GM21526 (cell line): Measurements from ENCODE around the gene TOP3B.

Source experiments
- ATAC-seq: cut with Tn5 transposase; IDR thresholded peaks from one replicate; pipeline ENCODE4 v1.9.1; 2021; ENCODE audit warnings: moderate library complexity; ENCODE audit not compliant: unreplicated experiment, low FRiP score

The TOP3B gene

DNA sequence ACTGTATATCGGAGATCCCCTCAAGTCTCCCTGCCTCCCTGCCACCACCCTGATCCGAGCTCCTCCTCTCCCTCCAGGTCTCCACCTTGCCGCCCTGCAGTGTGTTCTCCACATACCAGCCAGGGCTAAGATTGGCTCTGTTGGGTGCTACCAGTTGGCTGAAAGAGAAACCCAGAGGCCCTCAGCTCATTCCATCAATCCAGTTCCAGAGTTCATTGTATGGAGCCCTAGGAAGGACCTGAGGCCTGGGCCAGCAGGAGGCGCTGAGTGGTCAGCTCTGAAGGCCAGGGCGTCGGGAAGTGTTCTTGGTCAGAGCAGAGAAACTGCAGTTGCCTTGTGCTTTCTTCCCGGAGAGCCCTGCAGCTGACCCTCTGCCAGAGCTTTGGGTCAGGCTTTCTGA, 2.2 kb upstream of the TOP3B start:
- no peak for ATAC-seq

DNA sequence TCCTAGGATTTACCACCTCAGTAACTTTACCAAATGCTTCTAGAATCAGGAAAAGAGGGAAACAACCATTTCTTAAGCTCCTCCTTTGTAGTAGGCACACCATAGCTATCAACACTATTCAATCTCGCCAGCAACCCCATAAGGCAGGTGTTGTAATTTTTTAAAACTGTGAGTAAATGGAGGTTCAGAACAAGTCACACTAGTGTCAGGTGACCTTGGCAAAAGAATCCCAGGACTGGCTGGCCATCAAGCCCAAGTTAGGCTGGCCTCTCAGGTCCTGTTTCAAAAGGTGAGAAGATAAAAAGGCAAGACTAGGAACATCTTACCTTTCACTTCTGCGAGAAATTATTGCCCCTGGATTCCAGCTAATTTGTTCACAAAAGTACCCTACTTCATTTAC, 713 bp downstream of the TOP3B start:
- no peak for ATAC-seq

DNA sequence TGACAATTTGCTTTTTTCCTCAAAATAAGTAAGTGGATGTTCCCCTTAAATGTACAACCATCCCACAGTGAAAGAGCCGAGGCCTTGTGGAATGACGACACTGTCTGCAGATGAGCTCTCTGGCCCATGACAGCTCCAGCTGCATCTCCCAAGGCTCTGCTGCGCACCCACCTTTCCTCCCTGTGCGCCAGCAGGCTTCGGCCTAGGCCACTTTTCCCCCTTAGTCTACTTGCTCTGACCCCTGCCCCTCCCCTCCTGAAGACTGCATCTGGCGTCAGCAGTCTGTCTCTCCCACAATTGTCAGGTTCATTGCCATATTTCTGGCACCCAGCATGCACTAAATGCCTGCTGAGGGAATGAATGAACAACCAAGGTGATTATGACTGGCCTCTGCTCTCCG, 2.0 kb downstream of the TOP3B start:
- ATAC-seq: no peak

DNA sequence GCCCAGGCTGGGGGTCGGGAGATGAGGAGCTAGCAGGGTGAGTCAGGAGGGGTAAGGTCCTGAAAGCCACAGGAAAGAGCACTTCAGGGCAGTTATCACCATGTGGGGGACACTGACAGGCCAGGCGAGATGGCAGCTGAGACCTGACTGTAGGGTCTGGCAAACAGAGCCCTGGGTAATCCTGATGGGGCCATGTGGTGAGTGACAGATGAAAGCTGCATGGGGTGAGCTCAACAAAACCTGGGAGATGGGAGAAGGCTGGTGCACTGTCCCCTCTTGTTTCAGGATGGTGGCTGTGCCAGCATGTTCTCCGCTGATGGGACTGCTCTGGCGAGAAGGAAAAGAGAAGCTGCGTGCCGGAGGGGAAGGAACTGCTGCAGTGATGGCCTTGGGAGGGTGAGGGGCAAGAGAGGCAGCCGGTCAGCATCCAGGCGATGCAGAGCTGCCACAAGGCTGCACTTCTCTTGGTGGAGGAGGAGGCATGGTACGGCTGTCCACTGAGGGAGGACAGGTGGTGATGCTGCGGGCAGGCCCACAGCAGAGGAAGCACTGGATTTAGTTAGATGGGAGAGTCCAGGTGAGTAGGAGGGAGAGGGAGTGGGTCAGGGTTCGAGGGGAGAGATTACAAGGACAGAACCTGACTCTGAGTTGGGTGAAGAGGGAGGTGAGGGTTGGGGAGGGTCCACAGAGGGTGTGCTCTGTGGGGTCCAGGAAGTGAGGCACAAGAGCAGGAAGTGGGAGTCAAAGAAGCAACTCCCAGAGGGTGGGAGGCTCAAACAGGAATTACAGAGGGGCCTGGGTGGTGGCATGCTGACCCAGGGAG, 3.8 kb downstream of the TOP3B start:
- no peak for ATAC-seq

DNA sequence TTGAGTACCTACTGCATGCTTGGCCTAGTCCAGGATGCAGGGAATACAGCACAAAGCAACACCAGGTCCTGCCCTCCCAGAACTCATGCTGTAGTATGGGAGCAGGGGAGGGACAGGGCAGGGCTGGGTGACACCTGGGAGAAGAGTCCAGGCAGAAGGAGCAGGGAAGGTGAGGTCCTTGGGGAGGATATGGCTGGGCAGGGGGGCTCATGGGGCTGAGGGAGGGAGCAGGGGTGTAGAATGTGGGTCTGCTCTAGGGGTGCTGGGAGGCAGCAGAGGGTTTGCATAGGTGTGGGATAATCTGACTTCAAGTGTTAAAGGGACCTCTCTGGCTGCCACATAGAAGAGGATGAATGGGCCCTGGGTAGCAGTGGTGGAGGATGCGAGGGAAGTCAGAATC, 4.8 kb downstream of the TOP3B start:
- no peak for ATAC-seq

DNA sequence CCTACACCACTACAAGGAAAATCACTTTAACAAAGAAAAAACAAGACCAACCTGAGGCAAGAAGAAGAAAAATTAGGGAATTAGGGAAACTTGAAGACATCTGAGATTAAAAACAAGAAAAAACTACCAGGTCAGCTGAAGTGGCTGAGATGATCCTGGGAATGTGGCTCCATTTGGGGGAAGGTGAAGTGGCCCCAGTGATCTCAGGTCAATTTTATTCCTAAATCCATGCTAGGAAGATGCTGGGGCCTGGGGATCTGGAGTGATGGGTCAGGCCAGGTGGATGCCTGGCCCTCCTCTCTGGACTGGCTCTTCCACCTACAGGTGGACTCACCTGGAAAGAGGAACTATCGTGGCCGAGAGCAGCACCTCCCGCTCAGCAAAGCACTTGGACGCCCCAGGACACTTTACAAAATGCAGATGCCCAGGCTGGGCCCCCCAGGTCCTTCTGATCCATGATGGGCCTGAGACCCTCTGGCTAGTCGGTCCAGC, 6.7 kb downstream of the TOP3B start:
- ATAC-seq: no peak

DNA sequence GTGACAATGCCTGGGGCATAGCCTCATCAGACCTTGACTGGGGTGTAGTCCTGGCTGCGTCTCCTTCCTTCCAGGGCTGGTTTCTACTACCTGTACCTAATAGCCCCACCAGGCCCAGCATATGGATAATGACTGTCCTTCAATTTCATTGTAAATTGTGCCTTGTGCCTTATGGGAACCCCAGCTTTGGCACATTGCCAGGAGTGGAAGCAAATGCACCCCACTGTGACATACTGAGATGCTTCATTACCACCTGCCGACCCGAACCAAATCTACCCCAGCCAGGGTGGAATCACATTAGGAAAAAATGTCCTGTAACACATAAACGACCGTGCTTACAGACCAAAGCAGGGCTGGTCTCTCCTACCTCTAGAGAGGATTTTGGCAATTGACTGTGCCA, 7.3 kb downstream of the TOP3B start:
- no peak for ATAC-seq

DNA sequence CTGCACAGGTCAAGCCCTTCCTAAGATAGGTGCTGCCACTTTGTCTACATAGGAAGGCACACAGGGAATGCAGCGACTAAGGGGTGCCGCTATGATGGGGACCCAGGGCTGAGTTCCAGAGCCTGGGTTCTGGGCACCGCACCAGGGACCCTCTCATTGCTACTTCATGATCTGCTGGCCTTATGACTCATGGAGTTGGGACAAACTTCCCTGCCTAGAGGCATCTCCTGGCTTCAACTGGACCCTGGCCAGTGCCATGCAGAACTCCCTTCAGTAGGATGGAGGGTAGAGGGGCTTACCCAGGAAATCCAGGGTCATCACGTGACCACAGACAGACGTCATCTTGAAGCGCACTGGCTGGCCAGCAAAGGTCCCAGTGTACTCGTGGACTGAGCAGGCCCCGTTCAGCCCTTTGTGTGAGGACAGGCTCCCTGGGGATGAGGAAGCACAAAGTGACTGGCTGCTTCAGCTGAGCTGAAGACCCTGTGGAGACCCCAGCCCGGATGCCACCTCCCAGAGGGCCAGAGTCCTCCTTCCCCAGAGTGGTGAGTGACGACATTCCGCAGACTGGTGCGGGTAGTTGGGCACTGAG, 8.4 kb downstream of the TOP3B start:
- no peak for ATAC-seq

DNA sequence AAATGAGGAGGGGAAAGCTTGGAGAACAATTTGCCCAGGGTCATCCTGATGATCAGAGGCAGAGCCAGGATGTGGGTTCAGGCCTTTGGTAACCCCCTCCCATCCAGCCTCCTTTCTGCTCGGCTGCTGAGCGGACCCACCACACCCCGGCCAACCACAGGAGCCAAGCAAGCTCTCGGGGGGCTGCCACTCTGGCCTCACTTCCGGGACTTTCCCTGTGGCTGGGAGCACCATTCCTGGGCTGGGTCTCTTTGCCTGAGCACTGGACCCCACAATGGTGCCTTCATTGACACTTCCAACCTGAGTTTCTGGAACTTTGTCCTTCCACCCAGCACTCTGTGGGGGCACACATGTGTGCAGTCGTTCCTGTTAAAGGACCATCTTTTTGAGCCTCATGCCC, 9.8 kb downstream of the TOP3B start:
- ATAC-seq: no peak

DNA sequence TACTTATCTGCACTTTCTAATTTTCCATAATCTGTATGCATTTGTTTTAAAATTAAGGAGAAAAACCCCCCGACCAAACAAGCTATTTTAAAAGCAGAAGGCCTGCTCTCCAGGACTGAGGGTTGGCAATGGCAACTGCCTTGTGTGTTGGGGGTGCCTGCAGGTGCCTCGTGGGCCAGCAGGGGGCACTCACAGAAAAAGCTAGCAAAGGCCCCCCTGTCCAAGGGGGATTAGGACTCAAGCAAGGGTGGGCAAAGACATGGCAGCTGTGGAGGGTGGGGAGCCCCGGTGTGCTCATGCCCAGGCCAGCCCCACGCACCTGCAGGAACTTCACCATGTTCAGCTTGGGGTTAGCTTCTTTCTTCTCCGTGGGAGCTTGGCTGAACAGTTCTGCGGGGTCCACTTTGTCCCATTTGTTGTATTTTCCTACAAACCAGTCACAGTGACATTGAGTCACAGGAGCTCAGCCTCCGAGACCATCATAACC, 10.3 kb downstream of the TOP3B start:
- ATAC-seq: no peak

DNA sequence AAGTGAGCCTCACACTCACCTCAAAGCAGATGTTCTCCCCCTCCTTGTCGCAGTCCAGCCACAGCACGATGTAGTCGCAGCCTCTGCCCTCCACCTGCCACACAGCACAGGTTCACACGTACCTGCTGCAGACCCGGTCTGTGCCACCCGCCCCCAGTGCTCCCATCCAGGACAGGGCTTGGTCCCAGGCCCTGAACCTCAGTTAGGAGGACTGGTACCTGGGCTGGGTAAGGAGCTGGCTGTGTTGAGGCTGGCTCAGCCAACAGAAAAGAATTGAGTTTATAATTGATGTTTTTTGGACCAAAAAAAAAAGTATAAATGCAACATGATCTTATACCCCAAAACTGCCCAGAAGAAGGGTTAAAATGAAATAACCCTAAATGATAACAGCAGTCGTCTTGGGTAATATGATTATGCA, 10.7 kb downstream of the TOP3B start:
- ATAC-seq: no peak

DNA sequence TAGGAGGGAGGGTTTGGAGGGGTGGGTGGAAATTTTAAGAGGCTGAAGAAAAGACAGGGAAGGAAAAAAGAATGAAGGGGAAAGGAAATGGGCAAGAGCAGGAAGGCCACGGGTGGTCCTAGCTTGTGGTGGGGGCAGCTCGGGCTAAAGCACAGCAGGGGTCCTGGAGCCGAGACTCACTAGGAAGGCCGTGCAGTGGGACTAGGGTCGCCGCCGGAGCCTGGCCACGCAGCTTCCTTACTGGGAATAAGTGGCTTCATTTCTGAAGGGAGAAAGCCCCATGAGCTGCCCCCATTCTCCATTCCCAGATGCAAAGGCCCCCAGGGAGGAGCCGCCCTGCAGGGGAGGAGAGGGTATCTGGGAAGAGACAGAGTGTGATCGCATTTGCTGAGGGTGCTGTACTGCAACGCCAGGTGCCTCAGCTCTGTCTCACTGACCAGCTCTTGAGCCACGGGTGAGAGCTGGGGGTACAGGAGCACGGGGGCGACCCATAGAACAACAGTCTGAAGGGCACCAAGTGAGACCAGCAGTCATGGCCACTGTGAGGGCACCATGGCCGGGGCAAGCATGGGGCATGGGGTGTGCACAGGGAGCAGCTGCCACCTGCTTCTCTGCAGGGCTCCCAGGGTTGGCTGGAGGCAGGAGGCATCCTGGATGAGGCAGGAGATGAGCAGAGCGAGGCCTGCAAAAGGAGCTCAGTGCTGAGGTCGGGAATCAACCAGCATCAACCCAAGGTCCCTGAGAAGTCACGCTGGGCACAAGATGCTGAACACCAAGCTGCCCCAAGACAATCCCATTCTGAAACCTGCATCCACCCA, 11.6 kb downstream of the TOP3B start:
- ATAC-seq: no peak

DNA sequence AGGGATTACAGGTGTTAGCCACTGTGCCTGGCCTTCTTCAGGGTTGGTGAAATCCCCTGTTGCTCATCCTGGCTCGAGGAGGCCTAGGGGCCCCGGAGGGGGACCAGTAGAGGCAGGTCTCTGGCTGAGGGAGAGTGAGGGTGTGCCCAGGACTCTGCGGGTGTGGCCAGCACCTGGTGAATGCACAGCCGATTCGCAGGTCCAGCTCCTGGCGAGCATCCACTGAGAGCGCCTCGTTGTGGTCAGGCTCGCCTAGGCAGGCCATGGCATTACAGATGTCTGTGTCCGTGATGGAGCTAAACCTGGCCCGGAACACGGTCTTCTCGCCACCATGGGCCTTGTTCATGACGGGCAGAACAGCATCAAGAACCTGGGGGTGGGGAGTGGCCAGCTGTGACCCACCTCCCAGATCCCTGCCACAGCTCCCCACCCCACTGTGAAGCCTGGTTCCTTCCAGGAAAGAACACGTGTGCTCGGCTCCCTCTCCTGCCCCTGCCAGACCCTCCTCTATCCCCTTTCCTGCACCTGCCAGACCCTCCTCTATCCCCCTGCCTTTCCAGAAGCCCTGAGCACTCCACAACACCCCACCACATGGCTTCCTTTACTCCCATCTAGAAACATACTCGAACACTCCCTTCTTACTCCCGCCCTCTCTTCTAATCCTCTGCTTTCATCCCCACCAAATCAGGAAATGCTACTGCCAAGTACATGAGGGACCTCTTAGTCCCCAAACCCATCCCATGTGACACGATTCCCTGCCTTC, 12.4 kb downstream of the TOP3B start:
- ATAC-seq: no peak

DNA sequence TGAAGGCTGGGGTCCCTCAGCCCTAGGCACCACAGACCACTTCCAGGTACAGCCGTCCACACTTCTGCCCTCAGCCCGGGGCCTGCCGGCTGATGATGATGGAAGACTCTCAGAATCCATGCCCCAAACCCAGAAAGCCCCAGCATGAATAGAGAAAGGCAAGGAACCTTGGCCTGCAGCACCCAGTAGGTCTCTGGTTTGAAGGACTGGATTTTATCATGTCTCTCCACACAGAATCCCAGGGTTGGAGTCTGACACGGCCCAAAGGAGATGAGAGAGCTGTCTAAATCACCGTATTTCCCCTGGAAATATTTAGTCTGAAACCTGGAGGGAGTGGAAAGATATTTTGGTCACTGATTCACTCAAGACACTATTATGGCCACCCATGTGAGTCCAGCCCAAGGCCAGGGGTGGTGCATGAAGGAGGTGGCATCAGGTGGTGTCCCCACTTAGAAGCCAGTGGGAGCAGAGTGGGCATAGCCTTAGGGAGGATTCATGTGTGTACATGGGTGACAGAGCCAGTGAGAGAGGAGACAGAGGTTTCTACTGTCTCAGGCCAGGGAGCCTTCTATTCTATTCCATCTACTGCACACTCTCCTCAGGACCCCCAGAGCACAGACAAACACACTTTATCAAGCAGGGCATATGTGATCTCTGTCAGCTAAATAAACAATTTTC, 14.0 kb downstream of the TOP3B start:
- no peak for ATAC-seq

DNA sequence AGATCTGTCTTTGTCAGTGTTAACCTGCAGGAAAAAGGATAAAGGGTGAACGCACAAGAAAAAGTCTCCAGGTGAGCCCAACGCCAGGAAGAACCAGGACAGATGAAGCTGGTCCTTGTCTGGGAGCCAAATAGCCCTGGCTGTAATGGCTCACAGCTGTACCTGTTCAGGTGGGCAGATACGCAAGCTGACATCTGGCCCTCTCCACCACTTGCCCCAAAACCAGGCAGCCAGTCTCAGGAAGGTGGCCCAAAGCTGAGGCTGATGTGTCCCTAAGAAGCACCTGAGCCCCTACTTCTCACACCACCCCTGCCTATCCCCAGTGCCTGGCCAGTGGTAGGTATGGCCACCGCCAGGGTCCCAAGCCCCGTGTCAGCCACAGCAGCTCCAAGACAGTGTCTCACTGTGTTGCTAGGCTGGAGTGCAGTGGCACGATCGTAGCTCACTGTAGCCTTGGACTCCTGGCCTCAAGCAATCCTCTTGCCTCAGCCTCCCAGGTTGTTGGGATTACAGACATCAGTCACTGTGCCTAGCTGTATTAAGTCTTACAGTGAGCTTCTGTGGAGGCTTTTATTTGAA, 14.8 kb downstream of the TOP3B start:
- ATAC-seq: no peak

DNA sequence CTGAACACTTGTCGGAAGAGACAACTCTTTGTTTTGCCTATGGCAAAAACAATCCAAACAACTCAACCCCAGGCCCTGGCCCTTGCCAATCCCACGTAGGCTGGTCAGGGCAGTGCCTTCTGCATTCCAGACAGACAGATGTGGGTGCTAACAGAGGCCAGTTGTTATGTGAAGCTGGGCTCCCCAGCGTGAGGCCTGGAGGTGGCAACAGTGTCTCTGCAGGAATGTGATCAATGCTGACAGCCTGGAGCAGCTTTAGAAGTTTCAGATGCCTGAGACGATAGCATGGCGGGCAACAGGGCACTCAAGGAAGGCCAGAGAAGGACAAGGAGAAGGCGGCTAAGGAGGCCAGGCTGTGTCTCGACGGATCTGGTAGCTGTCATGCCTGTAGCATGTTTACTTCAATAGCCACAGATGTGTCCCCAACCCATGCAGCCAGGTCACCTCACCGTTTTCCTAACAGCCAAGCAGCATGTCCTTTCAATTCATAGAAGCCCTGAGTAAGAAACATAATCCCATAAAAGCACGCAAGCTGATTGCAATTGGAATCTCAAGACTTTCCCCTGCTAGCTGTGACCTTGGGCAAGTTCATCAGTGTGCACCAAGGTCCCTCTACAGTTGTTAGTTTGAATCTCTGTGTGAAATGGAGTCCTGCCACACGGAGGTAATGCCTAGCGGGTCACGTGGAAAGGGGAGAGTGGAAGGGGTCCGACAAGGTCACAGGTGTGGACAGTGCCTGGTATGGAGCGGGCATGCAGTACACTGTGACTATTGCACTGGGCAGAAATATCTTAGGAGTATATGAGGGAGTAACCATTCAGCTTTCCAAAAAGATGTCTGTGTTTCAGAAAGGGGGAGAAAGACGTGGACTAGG, 15.7 kb downstream of the TOP3B start:
- ATAC-seq: no peak

DNA sequence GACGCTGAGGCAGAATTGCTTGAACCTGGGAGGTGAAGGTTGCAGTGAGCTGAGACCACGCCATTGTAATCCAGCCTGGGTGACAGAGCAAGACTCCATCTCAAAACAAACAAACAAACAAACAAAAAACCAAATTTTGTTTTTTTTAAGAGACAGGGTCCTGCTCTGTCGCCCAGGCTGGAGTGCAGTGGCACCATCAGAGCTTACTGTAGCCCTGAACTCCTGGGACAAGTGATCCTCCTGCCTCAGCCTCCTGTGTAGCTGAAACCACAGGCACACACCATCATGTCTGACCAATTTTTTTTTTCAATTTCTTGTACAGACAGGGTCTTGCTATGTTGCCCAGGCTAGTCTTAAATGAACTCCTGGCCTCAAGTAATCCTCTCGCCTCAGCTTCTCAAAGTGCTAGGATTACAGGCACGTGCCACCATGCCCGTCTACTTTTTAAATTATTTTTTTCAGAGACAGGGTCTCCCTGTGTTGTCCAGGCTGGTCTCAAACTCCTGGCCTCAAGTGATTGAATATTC, 16.8 kb downstream of the TOP3B start:
- no peak for ATAC-seq

DNA sequence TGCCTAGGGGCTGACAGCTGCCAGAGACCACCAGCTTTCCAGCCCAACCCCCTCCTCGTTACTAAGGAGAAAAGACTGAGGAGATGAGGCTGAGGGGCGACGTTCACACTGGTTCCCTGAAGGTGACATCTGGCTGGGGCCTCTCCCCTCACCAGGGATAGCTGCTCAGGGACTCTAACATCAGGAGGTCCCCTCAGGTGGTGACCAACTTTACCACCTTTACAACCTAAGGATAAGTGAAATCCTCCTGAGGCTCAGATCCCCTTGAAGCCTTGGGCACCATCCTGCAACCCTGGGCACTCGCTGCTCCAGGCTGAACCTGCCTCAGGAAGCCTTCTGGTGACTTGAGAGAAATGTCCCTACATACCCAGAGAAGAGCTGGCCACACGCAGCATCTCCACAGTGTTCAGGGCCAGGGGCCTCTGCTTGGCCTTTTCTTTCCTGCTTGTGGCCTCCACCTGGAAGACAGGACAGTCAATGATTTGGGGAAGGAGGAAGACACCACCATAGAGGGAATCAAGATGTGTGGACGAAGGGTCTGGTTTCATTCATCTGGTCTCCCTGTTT, 17.6 kb downstream of the TOP3B start:
- no peak for ATAC-seq
